H1 (cell line): ENCODE results near the gene TP63. TPM values are rescaled to one million over a fixed set of nuclear protein-coding genes. Genes with fewer than 3 reads are reported as not detected.

Experiments used
- CTCF ChIP-seq, 3 experiments: IDR thresholded peaks; 1 replicate in 2 of 3; 2 replicates in 1 of 3; pipeline versions ENCODE4 v1.5.1 to v1.6.1; 2011; ENCODE audit warnings: low read length in 3 of 3, mild to moderate bottlenecking in 3 of 3, inconsistent platforms in 2 of 3, low read depth in 1 of 3, moderate library complexity in 1 of 3; ENCODE audit not compliant: insufficient read depth in 1 of 3; ENCODE audit errors: control extremely low read depth in 1 of 3
- GTF2F1 ChIP-seq: IDR thresholded peaks from 2 replicates; pipeline ENCODE4 v1.6.1; 2012; ENCODE audit warnings: low read depth, low read length, improper control_type of control experiment, borderline replicate concordance
- RAD21 ChIP-seq, 2 experiments: IDR thresholded peaks in 1 of 2; conservative IDR thresholded peaks in 1 of 2; 2 replicates each; pipeline ENCODE4 v1.6.1; 2011; ENCODE audit warnings: low read depth in 2 of 2, low read length in 2 of 2, improper control_type of control experiment in 1 of 2, inconsistent platforms in 1 of 2, mild to moderate bottlenecking in 1 of 2, moderate library complexity in 1 of 2
- polyA plus RNA-seq, 7 experiments: library from polyadenylated mRNA; depleted of rRNA in 3 of 7; stranded (reverse) in 5 of 7; unstranded in 2 of 7; fragments of >200 nt in 5 of 7; fragments of 200-250 nt in 2 of 7; gene quantifications; 1 replicate in 5 of 7; 2 replicates in 1 of 7; 4 replicates in 1 of 7; pipeline versions ENCODE4 v1.2.1 to v1.2.3, GENCODE V29; 2011 to 2013; ENCODE audit warnings: missing spikeins in 2 of 7, mixed read lengths in 2 of 7
- total RNA-seq: library from RNA; stranded (reverse); fragmentation: NEBNext Ultra II Directional; extraction: Animal tissue kit (Norgen Biotek cat#: 25700); gene quantifications from 2 replicates; pipeline ENCODE4 v1.2.1, GENCODE V29; 2021

Gene TP63
- total and polyA plus RNA-seq, 2 of the 8 experiments (the other 6 are each of a cell fraction or from before 2014, with no cell fraction given): not detected

DNA sequence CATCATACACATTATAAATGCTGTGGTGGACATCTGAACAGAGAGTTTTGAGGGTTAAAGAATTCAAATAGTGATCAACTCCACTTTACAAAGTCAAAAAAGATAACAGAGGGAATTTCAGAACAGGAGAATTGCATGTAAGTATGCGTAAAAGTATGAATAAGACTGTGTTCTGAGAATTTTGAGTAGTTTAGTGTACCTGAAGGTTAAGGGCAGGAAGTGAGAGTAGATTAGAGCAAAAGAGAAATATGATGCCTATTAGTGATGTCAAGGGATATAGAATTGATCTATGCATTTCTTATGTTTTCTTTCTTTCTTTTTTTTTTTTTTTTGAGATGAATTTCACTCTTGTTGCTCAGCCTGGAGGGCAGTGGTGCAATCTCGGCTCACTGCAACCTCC lies 53.1 kb downstream of the TP63 start (continued):
- TF ChIP-seq CTCF (IDR thresholded peaks at IDR 0.05; ENCODE audit: control extremely low read depth in 1 of 3, insufficient read depth in 1 of 3, low read depth in 1 of 3, low read length in 3 of 3): no peak
- no peak for TF ChIP-seq GTF2F1
- TF ChIP-seq RAD21 (IDR thresholded peaks at IDR 0.05 in 1 of 2, conservative IDR thresholded peaks at IDR 0.05 in 1 of 2; ENCODE audit: low read depth in 2 of 2, low read length in 2 of 2): no peak
